Measurements from ENCODE around the gene CDC26.
A peak's percentile ranks its signal among the peaks of the same experiment; 100 is the strongest.
"Not testable (repeated sequence)": the region's sequence is repeated elsewhere in the genome, so short reads cannot be mapped to it uniquely, and the experiment has no call there.

CDC26 gene

DNA sequence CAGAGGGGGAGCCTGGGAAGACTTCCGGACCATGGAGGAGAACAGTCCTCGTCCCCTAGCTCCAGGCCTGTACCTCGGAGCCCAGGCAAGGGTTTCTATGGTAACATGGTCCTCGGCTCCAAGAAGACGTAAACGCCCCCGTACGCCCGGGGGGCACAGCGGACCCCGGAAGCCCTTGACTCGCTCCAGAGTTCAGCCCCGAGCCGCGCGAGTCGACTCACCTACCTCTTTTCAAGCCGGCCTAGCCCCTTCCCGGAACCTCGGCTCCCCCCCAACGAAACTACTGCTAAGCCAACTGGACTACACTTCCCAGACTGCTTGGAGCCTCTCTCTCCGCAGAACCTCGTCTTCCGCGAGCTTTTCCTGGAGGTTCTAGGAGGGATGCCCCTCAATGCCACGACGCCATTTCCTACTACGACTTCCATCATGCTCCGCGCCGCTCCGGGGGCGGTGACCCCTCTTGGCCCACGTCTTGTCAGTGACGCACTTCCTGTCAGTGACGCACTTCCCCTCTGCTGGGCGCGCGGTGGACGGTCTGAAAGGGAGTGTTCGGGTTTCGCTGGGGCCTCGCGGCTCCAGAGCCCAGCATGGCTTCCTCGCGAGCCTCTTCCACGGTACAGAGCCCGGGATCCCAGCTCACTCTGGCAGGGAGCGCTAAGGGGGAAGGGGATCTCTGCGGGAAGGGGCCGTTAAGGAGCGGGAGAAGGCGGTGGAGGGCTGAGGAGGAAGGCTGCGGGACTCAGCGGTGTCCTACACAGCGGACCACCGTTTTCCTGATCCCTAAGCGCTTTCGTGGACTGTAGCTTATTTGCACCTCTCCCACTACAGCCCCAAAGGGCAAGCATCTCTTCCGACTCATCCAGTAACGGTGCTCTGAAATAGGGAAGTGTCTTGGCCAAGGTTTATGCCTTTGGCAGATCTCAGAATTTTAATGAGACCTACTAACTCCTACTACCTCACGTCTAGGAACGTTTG is at the start of gene CDC26, which contains the start of gene PRPF4:
Gene CDC26, minus strand, starts transcription at position 416 of the 975 bp plus-strand sequence. CDS start 3,065 bp downstream, outside the sequence.
Gene PRPF4, plus strand, starts transcription at position 502 of the 975 bp plus-strand sequence. Its CDS starts 86 bp downstream, at position 588.
- peak; percentile 55 for DNase-seq

DNA sequence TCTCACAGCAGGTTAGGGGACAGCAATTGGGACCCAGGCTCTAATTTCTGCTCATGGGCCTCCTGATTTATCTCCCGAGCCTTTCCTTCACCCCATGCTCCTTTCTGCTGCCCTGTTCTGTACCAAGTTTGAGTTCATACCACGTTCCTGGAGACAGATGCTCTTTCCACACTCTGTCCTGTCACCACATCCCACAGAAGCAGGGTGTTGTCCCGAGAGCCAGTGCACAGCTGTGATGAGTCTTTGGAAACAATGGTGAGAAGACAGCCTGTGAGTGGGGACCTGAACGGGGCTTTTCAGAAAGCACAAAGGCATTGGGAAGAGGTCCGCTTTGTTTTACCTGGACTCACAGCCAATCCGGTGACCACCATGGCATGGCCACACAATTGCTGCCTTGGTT is 47.3 kb upstream of the CDC26 start:
- no peak for DNase-seq

GRCh38 chr9:113320051-113320450 is 44.7 kb upstream of the CDC26 start:
- no peak for DNase-seq

GRCh38 chr9:113319054-113319453 is 43.7 kb upstream of the CDC26 start:
- no peak for DNase-seq

DNA sequence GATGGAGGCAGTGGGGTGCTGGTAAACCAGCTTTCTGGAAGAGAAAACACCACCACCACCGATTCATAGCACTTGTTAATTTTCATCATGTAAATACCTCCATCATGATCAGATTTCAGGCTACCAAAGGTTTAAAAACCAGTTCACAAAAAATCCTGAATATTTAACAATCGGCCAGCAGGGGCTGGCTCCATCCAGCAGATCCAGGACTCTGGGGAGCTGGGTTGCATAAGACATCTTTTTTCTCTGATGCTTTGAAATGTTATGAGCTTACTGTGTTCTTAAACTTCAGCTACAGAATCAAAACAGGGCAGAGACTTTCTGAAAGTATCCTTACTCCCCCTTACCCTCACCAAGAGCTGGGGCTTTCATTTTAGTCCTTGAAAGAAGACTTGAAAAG is 42.4 kb upstream of the CDC26 start:
- no peak for DNase-seq

DNA sequence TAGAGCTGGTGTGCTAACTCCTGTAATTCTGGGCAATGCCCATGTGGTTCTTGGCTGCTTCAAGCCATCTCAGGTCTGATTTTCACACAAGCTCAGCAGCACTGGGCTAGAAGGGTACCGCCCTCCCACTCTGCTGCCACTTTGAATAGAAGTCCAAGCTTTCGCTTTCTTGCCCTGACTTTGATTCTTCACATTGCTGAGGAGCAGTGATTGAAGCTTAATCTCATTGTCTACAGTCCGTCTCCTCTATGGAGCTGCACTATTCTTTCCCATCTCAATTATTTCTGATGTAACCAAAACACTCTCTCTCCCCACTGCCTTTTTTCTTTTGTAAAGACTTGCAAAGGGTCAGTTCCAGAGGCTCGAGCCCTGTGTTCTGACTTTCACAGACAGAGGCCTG is 40.7 kb upstream of the CDC26 start:
- DNase-seq, result no peak

- DNase-seq, result no peak
These were observed 39.9 kb upstream of the CDC26 start for GRCh38 chr9:113315231-113315630.

DNA sequence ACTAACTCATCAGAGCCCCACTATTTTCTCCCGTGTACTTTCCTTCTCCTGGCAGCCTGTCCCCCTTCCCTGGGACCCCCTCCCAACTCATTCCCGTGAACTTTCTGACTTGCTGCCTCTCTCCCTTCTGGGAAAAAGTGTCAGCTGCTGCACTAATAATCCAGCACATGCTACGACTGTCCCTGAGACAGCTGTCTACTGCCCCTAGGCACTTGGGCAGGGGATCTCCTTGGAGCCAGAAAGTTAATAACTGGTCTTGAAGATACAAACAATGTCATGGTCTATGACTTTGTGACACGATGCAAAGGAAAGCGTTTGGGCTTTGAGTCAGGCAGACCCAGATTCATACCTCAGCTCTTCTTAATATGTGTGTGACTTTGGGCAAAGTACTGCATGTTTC is 37.9 kb upstream of the CDC26 start:
- DNase-seq, result no peak

GRCh38 chr9:113311961-113312360 is 36.6 kb upstream of the CDC26 start:
- DNase-seq, result no peak

- no peak for DNase-seq
These were observed 35.2 kb upstream of the CDC26 start for GRCh38 chr9:113310538-113310937.

- DNase-seq, result no peak
These were observed 33.9 kb upstream of the CDC26 start for GRCh38 chr9:113309204-113309813.

DNA sequence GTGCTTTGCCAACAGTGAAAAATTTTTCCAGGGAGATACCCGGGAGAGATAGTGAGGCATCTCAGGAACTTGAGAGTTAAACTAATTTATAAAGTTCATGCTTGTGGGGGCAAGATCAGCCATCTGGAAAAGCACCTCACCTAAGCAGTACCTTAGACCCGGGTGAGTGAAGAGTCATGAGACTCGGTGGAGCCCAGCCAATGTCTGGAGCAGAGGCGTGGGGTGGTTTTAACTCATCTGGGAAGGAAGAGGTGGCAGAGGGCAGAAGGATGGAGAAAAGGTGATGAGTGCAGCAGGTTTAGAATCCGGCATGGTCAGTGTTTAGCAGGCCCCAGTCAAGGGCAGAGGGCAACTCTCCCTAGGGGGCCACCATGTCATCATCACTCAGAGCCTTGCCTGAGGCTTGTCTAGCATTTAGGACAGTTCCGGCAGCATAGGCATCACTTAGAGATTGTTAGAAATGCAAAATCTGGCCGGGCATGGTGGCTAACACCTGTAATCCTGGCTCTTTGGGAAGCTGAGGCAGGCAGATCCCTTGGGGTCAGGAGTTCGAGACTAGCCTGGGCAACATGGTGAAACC is 32.1 kb upstream of the CDC26 start:
- DNase-seq, result no peak

DNA sequence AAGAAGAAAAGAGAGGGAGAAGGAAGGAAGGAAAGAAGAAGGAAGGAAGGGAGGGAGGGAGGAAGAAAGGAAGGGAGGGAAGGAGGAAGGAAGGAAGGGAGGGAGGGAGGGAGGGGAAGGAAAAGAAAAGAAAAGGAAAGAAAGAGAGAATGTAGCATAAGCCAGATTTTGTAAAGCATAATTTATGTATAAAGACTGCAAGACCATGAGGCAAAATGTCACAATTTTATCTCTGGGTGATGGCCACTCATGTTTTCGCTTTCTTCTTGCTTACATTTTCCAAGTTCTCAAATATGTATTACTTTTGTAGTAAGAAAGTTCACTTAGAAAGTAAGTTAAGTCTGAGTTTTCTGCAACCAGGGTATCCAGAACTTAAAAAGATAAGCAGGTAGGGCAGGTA is 31.2 kb upstream of the CDC26 start:
- no peak for DNase-seq

- no peak for DNase-seq
These were observed 27.5 kb upstream of the CDC26 start, which contains the start of gene RNF183 for GRCh38 chr9:113302792-113303418. TSS of gene RNF183 (minus strand) at chr9:113303376. CDS start at chr9:113298184, 5,192 bp downstream.

DNA sequence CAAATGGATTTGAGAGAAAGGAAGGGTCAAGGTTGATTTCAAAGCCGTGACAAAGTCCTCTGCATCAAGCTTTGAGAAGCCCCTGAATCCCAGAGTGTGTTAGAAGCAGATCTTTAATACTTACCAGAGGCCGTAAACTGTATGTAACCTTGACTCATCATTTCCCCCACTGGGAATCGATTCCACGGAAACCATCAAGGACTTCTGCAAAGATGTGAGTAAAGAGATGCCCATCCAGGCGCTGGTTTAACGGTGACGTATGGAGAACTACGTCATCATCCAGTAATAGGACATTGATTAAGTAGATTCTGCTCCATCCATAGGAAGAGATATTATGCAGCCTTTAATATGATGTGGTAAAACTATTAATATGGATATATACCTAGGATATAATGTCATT is 26.2 kb upstream of the CDC26 start:
- no peak for DNase-seq

- no peak for DNase-seq
These were observed 24.5 kb upstream of the CDC26 start for GRCh38 chr9:113299800-113300292.

- DNase-seq, result no peak
These were observed 23.8 kb upstream of the CDC26 start for GRCh38 chr9:113298924-113299770.

DNA sequence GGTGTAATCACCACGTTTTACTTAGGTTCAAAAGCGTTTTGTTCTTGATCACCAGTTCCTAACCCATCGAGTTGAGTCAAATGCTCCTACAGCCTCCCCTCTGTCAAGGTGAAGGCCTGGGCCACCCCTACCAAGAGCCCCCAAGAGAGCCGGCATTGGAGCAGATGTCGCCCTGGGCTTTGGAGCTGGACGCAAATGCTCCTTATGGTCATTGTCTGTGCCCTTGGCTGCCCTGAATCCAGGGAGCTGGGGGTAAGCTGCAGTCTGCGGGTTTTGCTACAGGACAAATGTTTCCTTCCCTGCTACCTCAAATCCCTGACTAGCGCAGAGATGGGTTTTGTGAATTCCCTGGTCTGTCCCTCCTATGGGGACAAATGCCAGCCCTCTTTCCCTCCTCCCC is 22.9 kb upstream of the CDC26 start:
- no peak for DNase-seq

GRCh38 chr9:113296796-113297558 is 21.6 kb upstream of the CDC26 start:
- DNase-seq, result no peak

GRCh38 chr9:113296247-113296646 is 20.9 kb upstream of the CDC26 start:
- DNase-seq, result not testable (repeated sequence)

GRCh38 chr9:113293285-113293878 is 18.0 kb upstream of the CDC26 start:
- DNase-seq, result no peak
